Keratinocyte (primary cell): ENCODE results near the gene ICAM4. TPM values are rescaled to one million over a fixed set of nuclear protein-coding genes. Genes with fewer than 3 reads are reported as not detected.

ENCODE experiments used
- DNase-seq: peaks from one replicate; pipeline ENCODE4 v3.0.0-alpha.2; 2011; ENCODE audit warnings: low read depth, missing footprints, low spot score
- FAIRE-seq: peaks from 2 replicates; lab custom pipeline; 2011; peaks lifted over from hg19 to GRCh38; lab: Jason Lieb, UNC
- H2AFZ ChIP-seq: 2 replicates; pipeline ENCODE4 v1.6.0; 2012; ENCODE audit warnings: low read length, control low read depth, inconsistent platforms; ENCODE audit not compliant: control insufficient read depth
- H3K27ac ChIP-seq: 2 replicates; pipeline ENCODE4 v1.5.1; 2011; ENCODE audit warnings: low read length; ENCODE audit not compliant: control insufficient read depth, insufficient read depth
- H3K27me3 ChIP-seq: 3 replicates; pipeline ENCODE4 v1.6.0; 2011; ENCODE audit warnings: low read length; ENCODE audit not compliant: control insufficient read depth, insufficient read depth; ENCODE audit errors: extremely low read depth
- H3K36me3 ChIP-seq, 2 experiments: 2 replicates in 1 of 2; 3 replicates in 1 of 2; pipeline ENCODE4 v1.5.1; 2011; ENCODE audit warnings: low read length in 2 of 2, mild to moderate bottlenecking in 1 of 2; ENCODE audit not compliant: control insufficient read depth in 2 of 2, insufficient read depth in 2 of 2; ENCODE audit errors: extremely low read depth in 1 of 2
- H3K4me1 ChIP-seq: 3 replicates; pipeline ENCODE4 v1.5.1; 2011; ENCODE audit warnings: low read length; ENCODE audit not compliant: control insufficient read depth, insufficient read depth; ENCODE audit errors: extremely low read depth
- H3K4me2 ChIP-seq: 3 replicates; pipeline ENCODE4 v1.6.0; 2011; ENCODE audit warnings: low read depth, low read length; ENCODE audit not compliant: control insufficient read depth, insufficient read depth; ENCODE audit errors: extremely low read depth
- H3K4me3 ChIP-seq, 3 experiments: fragments of 200-600 bp in 1 of 3; sonication (generic) in 1 of 3; 2 replicates in 2 of 3; 3 replicates in 1 of 3; pipeline ENCODE4 v1.5.1; 2011 to 2016; ENCODE audit warnings: low read length in 3 of 3, mild to moderate bottlenecking in 3 of 3, control low read depth in 2 of 3, inconsistent platforms in 1 of 3, low read depth in 1 of 3, mixed read lengths in 1 of 3, mixed run types in 1 of 3, moderate library complexity in 1 of 3; ENCODE audit not compliant: control insufficient read depth in 2 of 3, insufficient read depth in 2 of 3; ENCODE audit errors: extremely low read depth in 1 of 3
- H3K79me2 ChIP-seq: 2 replicates; pipeline ENCODE4 v1.6.0; 2012; ENCODE audit warnings: low read length; ENCODE audit not compliant: control insufficient read depth, insufficient read depth
- H3K9ac ChIP-seq: 3 replicates; pipeline ENCODE4 v1.6.0; 2011; ENCODE audit warnings: low read length; ENCODE audit not compliant: control insufficient read depth, insufficient read depth; ENCODE audit errors: extremely low read depth
- H3K9me1 ChIP-seq: 3 replicates; pipeline ENCODE4 v1.6.0; 2011; ENCODE audit warnings: low read length; ENCODE audit not compliant: control insufficient read depth, insufficient read depth; ENCODE audit errors: extremely low read depth
- H3K9me3 ChIP-seq: 2 replicates; pipeline ENCODE4 v1.5.1; 2012; ENCODE audit warnings: low read depth, low read length; ENCODE audit not compliant: control insufficient read depth
- H4K20me1 ChIP-seq: 3 replicates; pipeline ENCODE4 v1.6.0; 2011; ENCODE audit warnings: low read length; ENCODE audit not compliant: control insufficient read depth, insufficient read depth; ENCODE audit errors: extremely low read depth
- EZH2 ChIP-seq: IDR thresholded peaks from one replicate; pipeline ENCODE4 v1.6.1; 2012; ENCODE audit warnings: inconsistent platforms, mild to moderate bottlenecking, low read length, moderate library complexity
- dilution Hi-C: fragments of 300-500 bp; cut with MboI; formaldehyde crosslinking; loops from one replicate; pipeline ENCODE4 v1.7.0; 2020; ENCODE audit warnings: low sequenced_read_pairs; ENCODE audit not compliant: extremely low pct_ligation_motif_present
- polyA plus RNA-seq, 5 experiments: library from polyadenylated mRNA; depleted of rRNA in 3 of 5; stranded (reverse) in 3 of 5; stranded (forward) in 1 of 5; unstranded in 1 of 5; fragments of >200 nt; gene quantifications; 1 replicate in 1 of 5; 2 replicates in 3 of 5; 3 replicates in 1 of 5; pipeline versions ENCODE4 v1.2.1 to v1.2.3, GENCODE V29; 2011 to 2012; ENCODE audit warnings: missing spikeins in 2 of 5, low read depth in 1 of 5, low replicate concordance in 1 of 5
- TF ChIP-seq, protein P1 (sequence below), 3 experiments: IDR thresholded peaks in 1 of 3; conservative IDR thresholded peaks in 1 of 3; optimal IDR thresholded peaks in 1 of 3; 2 replicates in 2 of 3; 3 replicates in 1 of 3; pipeline versions ENCODE3 to v1.5.1; 2011; ENCODE audit warnings: low read length in 3 of 3, mild to moderate bottlenecking in 3 of 3, moderate library complexity in 2 of 3, control low read depth in 1 of 3, inconsistent platforms in 1 of 3; ENCODE audit not compliant: insufficient read depth in 2 of 3; ENCODE audit errors: extremely low read depth in 1 of 3

Gene ICAM4
- polyA plus RNA-seq, 1 donor (not counting 4 experiments of a cell fraction or from before 2014, with no cell fraction given), result 0.25 TPM

DNA sequence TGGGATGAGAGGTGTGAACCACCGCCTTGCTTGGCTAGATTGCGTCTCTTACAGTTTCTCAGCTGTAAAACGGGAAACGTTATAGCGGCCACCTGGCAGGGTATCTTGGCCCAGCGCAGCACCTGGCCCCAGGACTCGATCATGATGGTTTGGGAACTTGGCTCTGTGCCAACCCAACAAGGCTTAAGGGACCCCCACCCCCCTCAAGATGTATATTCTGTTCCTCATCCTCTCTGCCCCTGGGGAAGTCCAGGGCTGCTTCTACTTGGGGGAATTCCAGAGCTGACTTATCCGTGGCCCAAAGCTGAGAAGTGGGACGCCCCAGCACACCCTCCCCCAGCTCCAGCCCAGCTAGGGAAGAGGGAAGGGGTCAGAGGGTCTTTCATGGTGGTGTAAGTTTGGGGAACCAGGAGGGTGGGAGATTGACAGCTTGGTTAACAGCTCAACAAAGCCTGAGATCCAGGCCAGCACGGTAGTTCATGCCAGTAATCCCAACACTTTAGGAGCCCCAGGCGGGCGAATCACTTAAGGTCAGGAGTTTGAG is 15.1 kb upstream of the ICAM4 start:
- Histone ChIP-seq H3K9me1 (no peaks in the 10 kb centered on the region), H4K20me1 (no peaks in the 10 kb centered on the region), H3K4me2 (no peak overlapping the region), H3K4me1 (peaks cover 9% of the 10 kb centered on the region), H3K36me3 (no peaks in the 10 kb centered on the region), H3K27ac (no peak overlapping the region), H3K79me2 (no peaks in the 10 kb centered on the region), H3K27me3 (peaks cover 23% of the 10 kb centered on the region), H3K9me3 (no peaks in the 10 kb centered on the region), H2AFZ (no peak overlapping the region), H3K9ac (no peak overlapping the region), H3K4me3 (no peak overlapping the region)
- FAIRE-seq (no peak), DNase-seq (no peak)
- TF ChIP-seq, protein P1, sequence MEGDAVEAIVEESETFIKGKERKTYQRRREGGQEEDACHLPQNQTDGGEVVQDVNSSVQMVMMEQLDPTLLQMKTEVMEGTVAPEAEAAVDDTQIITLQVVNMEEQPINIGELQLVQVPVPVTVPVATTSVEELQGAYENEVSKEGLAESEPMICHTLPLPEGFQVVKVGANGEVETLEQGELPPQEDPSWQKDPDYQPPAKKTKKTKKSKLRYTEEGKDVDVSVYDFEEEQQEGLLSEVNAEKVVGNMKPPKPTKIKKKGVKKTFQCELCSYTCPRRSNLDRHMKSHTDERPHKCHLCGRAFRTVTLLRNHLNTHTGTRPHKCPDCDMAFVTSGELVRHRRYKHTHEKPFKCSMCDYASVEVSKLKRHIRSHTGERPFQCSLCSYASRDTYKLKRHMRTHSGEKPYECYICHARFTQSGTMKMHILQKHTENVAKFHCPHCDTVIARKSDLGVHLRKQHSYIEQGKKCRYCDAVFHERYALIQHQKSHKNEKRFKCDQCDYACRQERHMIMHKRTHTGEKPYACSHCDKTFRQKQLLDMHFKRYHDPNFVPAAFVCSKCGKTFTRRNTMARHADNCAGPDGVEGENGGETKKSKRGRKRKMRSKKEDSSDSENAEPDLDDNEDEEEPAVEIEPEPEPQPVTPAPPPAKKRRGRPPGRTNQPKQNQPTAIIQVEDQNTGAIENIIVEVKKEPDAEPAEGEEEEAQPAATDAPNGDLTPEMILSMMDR (optimal IDR thresholded peaks at IDR 0.05 in 1 of 3, IDR thresholded peaks at IDR 0.05 in 1 of 3, conservative IDR thresholded peaks at IDR 0.05 in 1 of 3; ENCODE audit: extremely low read depth in 1 of 3, insufficient read depth in 2 of 3, low read length in 3 of 3), result no peak
- TF ChIP-seq EZH2, result no peak
- dilution Hi-C loops, result no loop called here

DNA sequence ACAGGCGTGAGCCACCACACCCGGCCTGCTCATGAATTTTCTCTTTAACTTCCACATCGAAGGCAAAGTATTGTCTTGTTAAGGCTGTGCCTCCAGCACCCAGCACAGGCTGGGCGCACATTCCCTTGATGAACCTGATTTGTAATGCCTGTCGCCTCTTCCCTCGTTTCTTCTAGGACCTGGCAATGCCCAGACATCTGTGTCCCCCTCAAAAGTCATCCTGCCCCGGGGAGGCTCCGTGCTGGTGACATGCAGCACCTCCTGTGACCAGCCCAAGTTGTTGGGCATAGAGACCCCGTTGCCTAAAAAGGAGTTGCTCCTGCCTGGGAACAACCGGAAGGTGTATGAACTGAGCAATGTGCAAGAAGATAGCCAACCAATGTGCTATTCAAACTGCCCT is 12.2 kb upstream of the ICAM4 start:
- no peak for TF ChIP-seq EZH2
- TF ChIP-seq, protein P1 (optimal IDR thresholded peaks at IDR 0.05 in 1 of 3, IDR thresholded peaks at IDR 0.05 in 1 of 3, conservative IDR thresholded peaks at IDR 0.05 in 1 of 3; ENCODE audit: extremely low read depth in 1 of 3, insufficient read depth in 2 of 3, low read length in 3 of 3), result no peak
- H3K4me2 ChIP-seq, result no peak overlapping the region
- no peaks in the 10 kb centered on the region for H3K36me3 ChIP-seq
- H3K27me3 ChIP-seq, result peaks cover 22% of the 10 kb centered on the region
- H3K79me2 ChIP-seq, result no peaks in the 10 kb centered on the region
- no peak overlapping the region for H3K4me3 ChIP-seq
- H3K9me1 ChIP-seq, result no peaks in the 10 kb centered on the region
- peaks cover 9% of the 10 kb centered on the region for H3K4me1 ChIP-seq
- no peak overlapping the region for H2AFZ ChIP-seq
- H4K20me1 ChIP-seq, result no peaks in the 10 kb centered on the region
- H3K9ac ChIP-seq, result no peak overlapping the region
- H3K9me3 ChIP-seq, result no peaks in the 10 kb centered on the region
- no peak for FAIRE-seq
- no peak overlapping the region for H3K27ac ChIP-seq
- dilution Hi-C loops, result no loop called here
- DNase-seq, result no peak
